ENCODE data around the gene GRB10.
"Not testable (repeated sequence)": the region's sequence is repeated elsewhere in the genome, so short reads cannot be mapped to it uniquely, and the experiment has no call there.

Gene GRB10

GRCh38 chr7:50598460-50599343, 184.0 kb downstream of the GRB10 start:
- no peak for DNase-seq

- DNase-seq, result no peak
Observed at GRCh38 chr7:50596484-50596883, 186.2 kb downstream of the GRB10 start.

- DNase-seq, result peak in 1 of 2 donors; percentile 17
Observed at GRCh38 chr7:50595491-50596102, 187.1 kb downstream of the GRB10 start.

- DNase-seq, result no peak
Observed at GRCh38 chr7:50594734-50595485, 187.8 kb downstream of the GRB10 start.

DNA sequence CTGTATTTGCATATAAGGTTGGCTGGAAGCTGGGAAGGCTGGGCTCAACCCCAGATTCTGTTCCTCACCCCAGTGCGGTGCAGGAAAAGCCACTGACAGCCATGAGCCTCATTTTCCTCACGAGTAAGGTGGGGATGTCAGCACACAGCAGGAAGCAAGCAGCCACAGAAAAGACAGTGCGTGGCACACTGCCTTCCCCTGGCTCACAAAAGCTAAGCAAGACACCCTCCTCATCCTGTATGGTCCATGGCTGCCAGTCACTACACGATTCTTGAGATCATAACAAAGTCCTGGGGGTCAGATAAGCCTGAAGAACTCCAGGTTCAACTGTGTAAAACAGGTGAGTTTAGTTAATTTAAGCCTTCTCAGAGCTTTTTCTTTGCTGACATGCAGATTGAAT, 188.6 kb downstream of the GRB10 start:
- DNase-seq, result no peak

DNA sequence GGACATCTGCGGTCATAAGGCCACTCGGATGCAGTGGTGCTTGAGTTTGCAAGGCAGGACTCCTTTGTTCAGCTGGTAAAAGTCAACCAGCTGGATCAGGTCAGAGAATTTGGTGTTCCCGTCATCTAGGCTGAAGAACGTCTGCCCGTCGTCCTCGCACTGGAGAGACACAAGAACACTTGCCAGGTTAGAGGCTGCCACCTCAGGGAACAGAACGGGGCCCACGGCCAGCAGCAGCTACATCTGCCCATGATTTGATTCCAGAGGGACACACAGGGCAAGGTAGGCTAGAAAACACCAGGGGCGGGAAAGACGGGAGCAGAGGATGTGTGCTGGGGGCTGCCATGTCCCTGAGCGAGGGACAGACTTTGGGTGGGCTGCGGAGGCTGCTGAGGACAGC, 189.8 kb downstream of the GRB10 start:
- no peak for DNase-seq

DNA sequence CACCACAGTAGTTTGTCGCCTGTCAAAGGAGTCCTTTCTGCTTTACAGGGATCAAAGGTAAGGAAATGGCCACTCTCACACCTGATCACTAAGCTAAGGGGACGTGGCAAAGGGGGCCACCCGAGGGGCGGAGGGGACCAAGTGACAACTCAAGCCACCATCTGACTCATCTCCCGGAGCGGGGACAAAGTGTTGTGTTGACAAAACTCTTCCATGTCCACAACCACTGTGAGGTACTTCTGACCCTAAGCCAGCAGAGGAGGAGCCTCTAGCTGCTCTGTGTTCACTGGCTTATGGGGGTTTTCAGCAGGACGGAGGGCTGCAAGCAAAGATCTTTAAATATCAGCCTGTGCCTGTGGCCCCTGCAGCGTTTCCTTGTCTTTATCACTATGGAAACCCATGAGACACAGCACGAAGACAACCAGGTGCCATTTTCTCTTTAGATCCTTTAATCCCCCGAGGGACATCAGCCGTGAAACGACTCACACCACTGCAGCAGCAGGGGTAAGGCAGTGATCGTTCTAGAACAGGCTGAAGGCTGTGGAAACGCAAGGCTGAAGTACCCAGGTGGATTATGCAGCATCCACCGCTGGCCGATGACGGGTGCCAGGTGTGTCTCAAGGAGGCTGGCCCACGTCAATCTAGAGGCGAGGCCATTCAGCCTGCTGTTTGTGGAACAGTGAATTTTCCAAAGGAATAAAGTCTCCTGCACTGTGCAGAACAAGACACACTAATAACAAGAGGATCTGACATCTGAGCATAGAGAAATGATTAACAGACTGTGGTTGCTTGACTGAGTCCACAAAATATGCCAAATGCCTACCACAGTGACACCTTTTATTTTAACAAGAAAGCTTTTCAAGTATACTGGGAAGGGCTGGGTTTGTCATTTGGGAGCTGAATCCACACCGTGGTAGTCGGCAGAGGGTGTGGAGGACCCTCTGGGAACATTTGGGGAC, 190.9 kb downstream of the GRB10 start:
- DNase-seq, result no peak

GRCh38 chr7:50591098-50591479, 191.6 kb downstream of the GRB10 start:
- no peak for DNase-seq

DNA sequence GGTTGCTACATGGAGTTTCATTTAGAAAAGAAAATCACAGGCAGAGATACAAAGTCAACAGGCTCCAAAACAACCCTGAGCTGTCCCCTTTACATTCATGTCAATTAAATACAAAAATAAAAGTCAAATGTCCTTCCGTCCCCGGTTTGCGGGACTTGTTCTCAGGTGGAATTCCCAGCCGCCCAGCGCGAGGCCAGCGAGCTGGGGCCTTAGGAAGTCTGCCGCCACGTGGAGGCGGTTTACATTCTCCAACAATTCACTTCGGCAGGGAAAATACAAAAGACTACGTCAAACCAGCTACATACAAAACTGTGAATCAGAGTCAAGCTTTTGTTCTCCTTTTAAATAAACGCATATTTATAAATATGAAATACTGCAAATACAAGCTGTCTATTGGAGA, 192.2 kb downstream of the GRB10 start:
- no peak for DNase-seq

GRCh38 chr7:50589364-50589763, 193.3 kb downstream of the GRB10 start:
- DNase-seq, result no peak

- no peak for DNase-seq
Observed at GRCh38 chr7:50588937-50589336, 193.8 kb downstream of the GRB10 start.

GRCh38 chr7:50587737-50588136, 195.0 kb downstream of the GRB10 start:
- DNase-seq, result no peak

- DNase-seq, result no peak
Observed at GRCh38 chr7:50584793-50585408, 197.8 kb downstream of the GRB10 start.

DNA sequence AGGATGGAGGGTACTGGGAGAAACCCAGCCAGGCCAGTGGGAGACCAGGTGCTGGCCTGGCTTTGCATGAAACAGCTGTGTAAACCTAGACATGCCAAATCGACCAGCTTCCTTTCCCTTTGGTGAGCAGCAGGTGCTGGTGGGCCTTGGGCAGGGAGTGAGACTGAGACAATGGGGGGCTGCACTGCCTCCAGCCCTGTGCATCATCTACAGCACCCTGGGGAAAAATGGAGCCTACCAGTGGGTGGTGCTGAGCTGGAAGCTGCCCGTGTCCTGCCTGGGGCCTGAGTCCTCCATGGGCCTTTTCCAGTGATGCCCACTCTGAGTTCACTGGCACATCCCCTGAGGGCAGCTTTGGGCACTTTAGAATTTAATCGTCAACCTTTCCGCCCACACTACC, 198.3 kb downstream of the GRB10 start:
- DNase-seq, result no peak

GRCh38 chr7:50583295-50583694, 199.4 kb downstream of the GRB10 start:
- not testable (repeated sequence) for DNase-seq

- not testable (repeated sequence) for DNase-seq
Observed at GRCh38 chr7:50582271-50582670, 200.4 kb downstream of the GRB10 start.

DNA sequence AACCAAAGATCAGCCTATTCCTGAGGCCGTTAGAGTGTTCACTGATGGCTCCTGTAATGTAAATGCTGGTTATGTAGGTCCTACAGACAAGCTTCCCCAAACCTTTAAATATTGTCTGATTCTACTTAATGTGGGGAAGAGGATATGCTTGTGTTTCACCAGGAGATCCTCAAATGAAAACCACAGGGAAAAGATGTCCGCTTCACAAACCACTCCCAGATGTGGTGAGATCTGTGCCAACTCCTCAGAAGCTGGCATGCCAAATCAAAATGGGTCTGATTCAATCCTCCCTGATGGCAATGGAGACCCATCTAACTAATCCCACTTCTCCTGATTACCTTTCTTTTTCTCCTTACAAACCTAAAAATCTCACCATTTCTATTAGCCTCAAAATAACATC, 202.0 kb downstream of the GRB10 start:
- DNase-seq, result not testable (repeated sequence)

- no peak for DNase-seq
Observed at GRCh38 chr7:50580057-50580456, 202.6 kb downstream of the GRB10 start.

DNA sequence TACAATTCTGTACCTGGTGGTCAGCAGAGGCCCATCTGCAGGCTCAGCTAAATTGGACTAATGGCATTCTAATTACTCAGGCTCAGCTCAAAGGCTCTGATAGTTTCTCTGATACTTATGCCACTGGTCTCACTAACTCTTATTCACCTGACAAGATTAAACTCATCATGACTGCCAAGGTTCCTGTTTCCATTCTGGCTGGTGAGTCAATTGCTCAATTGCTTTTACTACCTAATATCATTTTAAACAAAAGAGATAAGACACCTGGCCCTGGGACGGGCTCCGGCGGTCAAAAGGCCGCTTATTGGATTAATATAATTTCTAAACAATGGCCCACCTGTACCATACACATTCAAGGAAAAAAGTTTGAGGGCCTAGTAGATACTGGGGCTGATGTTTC, 204.6 kb downstream of the GRB10 start:
- not testable (repeated sequence) for DNase-seq

- no peak for DNase-seq
Observed at GRCh38 chr7:50577569-50577968, 205.1 kb downstream of the GRB10 start.

DNA sequence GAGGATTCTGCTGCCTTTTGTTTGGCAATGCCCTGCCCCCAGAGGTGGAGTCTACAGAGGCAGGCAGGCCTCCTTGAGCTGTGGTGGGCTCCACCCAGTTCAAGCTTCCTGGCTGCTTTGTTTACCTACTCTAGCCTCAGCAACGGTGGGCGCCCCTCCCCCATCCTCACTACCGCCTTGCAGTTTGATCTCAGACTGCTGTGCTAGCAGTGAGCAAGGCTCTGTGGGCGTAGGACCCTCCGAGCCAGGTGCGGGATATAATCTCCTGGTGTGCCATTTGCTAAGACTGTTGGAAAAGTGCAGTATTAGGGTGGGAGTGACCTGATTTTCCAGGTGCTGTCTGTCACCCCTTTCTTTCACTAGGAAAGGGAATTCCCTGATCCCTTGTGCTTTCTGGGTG, 206.3 kb downstream of the GRB10 start:
- DNase-seq, result not testable (repeated sequence)

GRCh38 chr7:50567715-50568261, 214.9 kb downstream of the GRB10 start:
- DNase-seq, result no peak

All from stimulated activated CD4-positive, alpha-beta T cell treated with anti-CD3 and anti-CD28 coated beads, Interleukin-2, amount 100 ng/mL, for 24 hours (primary cell).